H1 (cell line): ENCODE data around the gene GPR21.

Experiments
- BCL11A ChIP-seq, 2 experiments: IDR thresholded peaks; one replicate each; pipeline ENCODE4 v1.6.1; 2011; ENCODE audit warnings: low read depth in 2 of 2, low read length in 2 of 2, mild to moderate bottlenecking in 2 of 2
- CEBPB ChIP-seq: IDR thresholded peaks from 2 replicates; pipeline ENCODE4 v1.6.1; 2012; ENCODE audit warnings: low read depth, low read length
- EP300 ChIP-seq, 2 experiments: IDR thresholded peaks; 1 replicate in 1 of 2; 2 replicates in 1 of 2; pipeline ENCODE4 v1.6.1; 2011 to 2012; ENCODE audit warnings: low read depth in 2 of 2, low read length in 2 of 2, mild to moderate bottlenecking in 2 of 2, borderline replicate concordance in 1 of 2, inconsistent platforms in 1 of 2, moderate library complexity in 1 of 2
- POLR2A ChIP-seq, 2 experiments: IDR thresholded peaks; 1 replicate in 1 of 2; 2 replicates in 1 of 2; pipeline ENCODE4 v1.6.1; 2011; ENCODE audit warnings: low read depth in 2 of 2, low read length in 2 of 2, mild to moderate bottlenecking in 2 of 2; ENCODE audit errors: control extremely low read depth in 1 of 2
- TBP ChIP-seq: IDR thresholded peaks from 2 replicates; pipeline ENCODE4 v1.6.1; 2011; ENCODE audit warnings: low read depth, low read length, improper control_type of control experiment
- TF ChIP-seq, protein P1 (sequence below), 3 experiments: IDR thresholded peaks; 1 replicate in 2 of 3; 2 replicates in 1 of 3; pipeline versions ENCODE4 v1.5.1 to v1.6.1; 2011; ENCODE audit warnings: low read length in 3 of 3, mild to moderate bottlenecking in 3 of 3, inconsistent platforms in 2 of 3, low read depth in 1 of 3, moderate library complexity in 1 of 3; ENCODE audit not compliant: insufficient read depth in 1 of 3; ENCODE audit errors: control extremely low read depth in 1 of 3

- TF ChIP-seq POLR2A (IDR thresholded peaks at IDR 0.05; ENCODE audit: control extremely low read depth in 1 of 2, low read depth in 2 of 2, low read length in 2 of 2), result no peak
- TF ChIP-seq, protein P1, sequence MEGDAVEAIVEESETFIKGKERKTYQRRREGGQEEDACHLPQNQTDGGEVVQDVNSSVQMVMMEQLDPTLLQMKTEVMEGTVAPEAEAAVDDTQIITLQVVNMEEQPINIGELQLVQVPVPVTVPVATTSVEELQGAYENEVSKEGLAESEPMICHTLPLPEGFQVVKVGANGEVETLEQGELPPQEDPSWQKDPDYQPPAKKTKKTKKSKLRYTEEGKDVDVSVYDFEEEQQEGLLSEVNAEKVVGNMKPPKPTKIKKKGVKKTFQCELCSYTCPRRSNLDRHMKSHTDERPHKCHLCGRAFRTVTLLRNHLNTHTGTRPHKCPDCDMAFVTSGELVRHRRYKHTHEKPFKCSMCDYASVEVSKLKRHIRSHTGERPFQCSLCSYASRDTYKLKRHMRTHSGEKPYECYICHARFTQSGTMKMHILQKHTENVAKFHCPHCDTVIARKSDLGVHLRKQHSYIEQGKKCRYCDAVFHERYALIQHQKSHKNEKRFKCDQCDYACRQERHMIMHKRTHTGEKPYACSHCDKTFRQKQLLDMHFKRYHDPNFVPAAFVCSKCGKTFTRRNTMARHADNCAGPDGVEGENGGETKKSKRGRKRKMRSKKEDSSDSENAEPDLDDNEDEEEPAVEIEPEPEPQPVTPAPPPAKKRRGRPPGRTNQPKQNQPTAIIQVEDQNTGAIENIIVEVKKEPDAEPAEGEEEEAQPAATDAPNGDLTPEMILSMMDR (IDR thresholded peaks at IDR 0.05; ENCODE audit: control extremely low read depth in 1 of 3, insufficient read depth in 1 of 3, low read depth in 1 of 3, low read length in 3 of 3), result no peak
- TF ChIP-seq BCL11A (IDR thresholded peaks at IDR 0.05; ENCODE audit: low read depth in 2 of 2, low read length in 2 of 2), result no peak
- no peak for TF ChIP-seq CEBPB
- TF ChIP-seq TBP, result no peak
- no peak for TF ChIP-seq EP300 (IDR thresholded peaks at IDR 0.05; ENCODE audit: borderline replicate concordance in 1 of 2, low read depth in 2 of 2, low read length in 2 of 2)
These were observed 13.1 kb downstream of the GPR21 start for GRCh38 chr9:123046406-123047195.
